Measurements from ENCODE around the gene HFE.

DNA sequence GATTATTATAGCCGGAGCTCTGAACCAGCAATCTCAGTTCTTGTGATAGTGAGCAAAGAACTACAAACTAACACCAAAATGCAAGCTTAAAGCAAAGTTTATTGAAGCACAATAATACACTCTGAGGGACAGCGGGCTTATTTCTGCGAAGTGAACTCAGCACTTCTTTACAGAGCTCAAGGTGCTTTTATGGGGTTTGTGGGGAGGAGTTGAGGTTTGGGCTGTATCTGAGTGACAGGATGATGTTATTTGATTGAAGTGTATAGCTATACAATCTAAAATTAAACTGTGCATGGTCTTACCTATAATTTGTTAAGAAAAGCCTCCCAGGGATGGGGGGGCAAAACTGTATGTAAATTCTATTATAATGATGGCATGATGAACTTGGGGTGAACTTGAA, 1.0 kb upstream of the HFE start:
- TF ChIP-seq CBX3 (IDR thresholded peaks at IDR 0.05; ENCODE audit: borderline replicate concordance, low read depth) = no peak
- TF ChIP-seq, protein P1, sequence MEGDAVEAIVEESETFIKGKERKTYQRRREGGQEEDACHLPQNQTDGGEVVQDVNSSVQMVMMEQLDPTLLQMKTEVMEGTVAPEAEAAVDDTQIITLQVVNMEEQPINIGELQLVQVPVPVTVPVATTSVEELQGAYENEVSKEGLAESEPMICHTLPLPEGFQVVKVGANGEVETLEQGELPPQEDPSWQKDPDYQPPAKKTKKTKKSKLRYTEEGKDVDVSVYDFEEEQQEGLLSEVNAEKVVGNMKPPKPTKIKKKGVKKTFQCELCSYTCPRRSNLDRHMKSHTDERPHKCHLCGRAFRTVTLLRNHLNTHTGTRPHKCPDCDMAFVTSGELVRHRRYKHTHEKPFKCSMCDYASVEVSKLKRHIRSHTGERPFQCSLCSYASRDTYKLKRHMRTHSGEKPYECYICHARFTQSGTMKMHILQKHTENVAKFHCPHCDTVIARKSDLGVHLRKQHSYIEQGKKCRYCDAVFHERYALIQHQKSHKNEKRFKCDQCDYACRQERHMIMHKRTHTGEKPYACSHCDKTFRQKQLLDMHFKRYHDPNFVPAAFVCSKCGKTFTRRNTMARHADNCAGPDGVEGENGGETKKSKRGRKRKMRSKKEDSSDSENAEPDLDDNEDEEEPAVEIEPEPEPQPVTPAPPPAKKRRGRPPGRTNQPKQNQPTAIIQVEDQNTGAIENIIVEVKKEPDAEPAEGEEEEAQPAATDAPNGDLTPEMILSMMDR (IDR thresholded peaks at IDR 0.05 in 2 of 3, conservative IDR thresholded peaks at IDR 0.05 in 1 of 3; ENCODE audit: control insufficient read depth in 2 of 3, extremely low read depth in 1 of 3, insufficient read depth in 1 of 3, low read depth in 3 of 3, low read length in 3 of 3) = no peak
- TF ChIP-seq ETV6 (conservative IDR thresholded peaks at IDR 0.05 in 1 of 2, IDR thresholded peaks at IDR 0.05 in 1 of 2; ENCODE audit: borderline replicate concordance in 1 of 2, low read depth in 1 of 2) = no peak
- TF ChIP-seq NFYB (IDR thresholded peaks at IDR 0.05; ENCODE audit: insufficient read depth, low read depth, low read length) = no peak
- no peak for TF ChIP-seq SUZ12 (IDR thresholded peaks at IDR 0.05; ENCODE audit: unreplicated experiment)
- TF ChIP-seq, protein P2, sequence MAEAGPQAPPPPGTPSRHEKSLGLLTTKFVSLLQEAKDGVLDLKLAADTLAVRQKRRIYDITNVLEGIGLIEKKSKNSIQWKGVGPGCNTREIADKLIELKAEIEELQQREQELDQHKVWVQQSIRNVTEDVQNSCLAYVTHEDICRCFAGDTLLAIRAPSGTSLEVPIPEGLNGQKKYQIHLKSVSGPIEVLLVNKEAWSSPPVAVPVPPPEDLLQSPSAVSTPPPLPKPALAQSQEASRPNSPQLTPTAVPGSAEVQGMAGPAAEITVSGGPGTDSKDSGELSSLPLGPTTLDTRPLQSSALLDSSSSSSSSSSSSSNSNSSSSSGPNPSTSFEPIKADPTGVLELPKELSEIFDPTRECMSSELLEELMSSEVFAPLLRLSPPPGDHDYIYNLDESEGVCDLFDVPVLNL (IDR thresholded peaks at IDR 0.05; ENCODE audit: low read depth, low read length) = no peak
- TF ChIP-seq ZZZ3 (IDR thresholded peaks at IDR 0.05; ENCODE audit: control insufficient read depth, insufficient read length, low read depth) = no peak
- TF ChIP-seq BCL11A (IDR thresholded peaks at IDR 0.05; ENCODE audit: low read depth, low read length) = no peak
- TF ChIP-seq TCF7 (IDR thresholded peaks at IDR 0.05; ENCODE audit: borderline replicate concordance) = no peak
- no peak for TF ChIP-seq TARDBP (IDR thresholded peaks at IDR 0.05; ENCODE audit: borderline replicate concordance)
- TF ChIP-seq, protein P3, sequence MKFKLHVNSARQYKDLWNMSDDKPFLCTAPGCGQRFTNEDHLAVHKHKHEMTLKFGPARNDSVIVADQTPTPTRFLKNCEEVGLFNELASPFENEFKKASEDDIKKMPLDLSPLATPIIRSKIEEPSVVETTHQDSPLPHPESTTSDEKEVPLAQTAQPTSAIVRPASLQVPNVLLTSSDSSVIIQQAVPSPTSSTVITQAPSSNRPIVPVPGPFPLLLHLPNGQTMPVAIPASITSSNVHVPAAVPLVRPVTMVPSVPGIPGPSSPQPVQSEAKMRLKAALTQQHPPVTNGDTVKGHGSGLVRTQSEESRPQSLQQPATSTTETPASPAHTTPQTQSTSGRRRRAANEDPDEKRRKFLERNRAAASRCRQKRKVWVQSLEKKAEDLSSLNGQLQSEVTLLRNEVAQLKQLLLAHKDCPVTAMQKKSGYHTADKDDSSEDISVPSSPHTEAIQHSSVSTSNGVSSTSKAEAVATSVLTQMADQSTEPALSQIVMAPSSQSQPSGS (IDR thresholded peaks at IDR 0.05; ENCODE audit: low read length) = no peak

All from GM12878 (cell line).